ENCODE measurements around the gene RAD51.
"Not testable (repeated sequence)": the region's sequence is repeated elsewhere in the genome, so short reads cannot be mapped to it uniquely, and the experiment has no call there.

Gene RAD51

DNA sequence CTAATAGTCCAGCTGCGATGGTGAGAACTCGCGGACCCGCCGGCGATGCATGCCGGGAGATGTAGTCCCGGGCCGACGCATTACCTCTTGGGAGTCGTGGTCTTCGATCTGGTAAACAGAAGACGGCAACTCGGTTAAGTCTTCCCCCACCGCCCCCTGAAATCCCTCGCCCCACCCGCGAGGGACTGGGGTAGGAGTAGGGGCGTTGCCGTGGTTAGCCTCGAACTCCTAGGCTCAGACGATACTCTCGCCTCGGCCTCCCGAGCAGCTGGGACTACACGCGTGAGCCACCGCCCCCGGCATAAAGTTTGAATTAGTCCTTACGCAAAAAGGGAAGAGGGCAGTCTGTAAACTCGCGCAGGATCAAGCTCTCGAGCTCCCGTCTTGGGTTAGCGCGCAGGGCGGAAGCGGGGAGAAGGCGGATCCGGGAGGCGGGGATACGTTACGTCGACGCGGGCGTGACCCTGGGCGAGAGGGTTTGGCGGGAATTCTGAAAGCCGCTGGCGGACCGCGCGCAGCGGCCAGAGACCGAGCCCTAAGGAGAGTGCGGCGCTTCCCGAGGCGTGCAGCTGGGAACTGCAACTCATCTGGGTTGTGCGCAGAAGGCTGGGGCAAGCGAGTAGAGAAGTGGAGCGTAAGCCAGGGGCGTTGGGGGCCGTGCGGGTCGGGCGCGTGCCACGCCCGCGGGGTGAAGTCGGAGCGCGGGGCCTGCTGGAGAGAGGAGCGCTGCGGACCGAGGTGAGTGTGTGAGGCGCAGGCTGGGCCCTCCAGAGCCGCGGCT is at the start of gene RAD51:
Gene RAD51, plus strand, starts transcription at position 487 of the 781 bp plus-strand sequence. CDS start 3,585 bp downstream, outside the sequence.
- DNase-seq, result peak; percentile 94

- no peak for DNase-seq
Observed at GRCh38 chr15:40647523-40647922, 47.5 kb upstream of the RAD51 start.

- DNase-seq, result no peak
Observed at GRCh38 chr15:40650479-40650878, 44.5 kb upstream of the RAD51 start.

GRCh38 chr15:40660686-40661085 is 34.3 kb upstream of the RAD51 start:
- DNase-seq, result no peak

- DNase-seq, result no peak
Observed at GRCh38 chr15:40664909-40665308, 30.1 kb upstream of the RAD51 start.

GRCh38 chr15:40676290-40676689 is 18.7 kb upstream of the RAD51 start:
- DNase-seq, result not testable (repeated sequence)

GRCh38 chr15:40676906-40677305 is 18.1 kb upstream of the RAD51 start:
- DNase-seq, result not testable (repeated sequence)

- DNase-seq, result no peak
Observed at GRCh38 chr15:40680151-40680550, 14.8 kb upstream of the RAD51 start.

DNA sequence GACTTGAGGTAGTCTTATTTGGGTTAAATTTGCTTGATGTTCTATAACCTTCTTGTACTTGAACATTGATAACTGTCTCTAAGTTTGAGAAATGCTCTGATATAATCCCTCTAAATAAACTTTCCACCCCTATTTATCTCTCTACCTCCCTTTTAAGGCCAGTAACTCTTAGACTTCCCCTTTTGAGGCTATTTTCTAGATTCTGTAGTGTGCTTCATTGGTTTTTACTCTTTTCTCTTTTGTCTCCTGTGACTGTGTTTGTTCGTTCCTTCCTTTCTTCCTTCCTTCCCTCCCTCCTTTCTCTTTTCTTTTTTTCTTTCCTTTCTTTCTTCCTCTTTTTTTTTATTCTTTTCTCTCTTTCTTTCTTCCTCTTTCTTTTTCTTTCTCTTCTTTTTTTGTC is 14.0 kb upstream of the RAD51 start:
- not testable (repeated sequence) for DNase-seq

DNA sequence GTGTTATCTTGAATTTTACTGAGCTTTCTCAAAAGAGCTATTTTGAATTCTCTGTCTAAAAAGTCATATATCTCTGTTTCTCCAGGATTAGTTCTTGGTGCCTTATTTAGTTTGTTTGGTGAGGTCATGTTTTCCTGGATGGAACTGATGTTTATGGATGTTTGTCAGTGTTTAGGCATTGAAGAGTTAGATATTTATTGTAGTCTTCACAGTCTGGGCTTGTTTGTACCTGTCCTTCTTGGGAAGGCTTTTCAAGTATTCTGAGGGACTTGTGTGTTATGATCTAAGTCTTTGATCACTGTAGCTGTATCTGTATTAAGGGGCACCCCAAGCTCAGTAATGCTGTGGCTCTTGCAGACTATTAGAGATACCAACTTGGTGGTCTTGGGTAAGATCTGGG is 10.6 kb upstream of the RAD51 start:
- no peak for DNase-seq

DNA sequence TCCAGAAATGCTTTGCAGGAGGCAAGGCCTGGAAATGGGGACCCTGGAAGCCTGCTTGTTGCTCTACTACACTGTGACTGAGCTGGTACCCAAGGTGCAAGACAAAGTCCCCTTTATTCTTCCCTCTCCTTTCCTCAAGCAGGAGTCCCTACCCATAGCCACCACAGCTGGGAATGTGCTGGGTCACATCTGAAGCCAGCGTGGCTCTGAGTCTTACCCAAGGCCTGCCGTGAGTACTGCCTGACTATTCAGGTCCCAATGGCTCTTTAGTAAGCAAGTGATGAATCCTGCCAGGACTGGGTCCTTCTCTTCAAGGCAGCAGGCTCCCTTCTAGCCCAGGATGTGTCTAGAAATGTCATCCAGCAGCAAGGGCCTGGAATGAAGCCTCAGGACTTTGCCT is 9.6 kb upstream of the RAD51 start:
- DNase-seq, result no peak

- no peak for DNase-seq
Observed at GRCh38 chr15:40688932-40689799, 5.8 kb upstream of the RAD51 start.

DNA sequence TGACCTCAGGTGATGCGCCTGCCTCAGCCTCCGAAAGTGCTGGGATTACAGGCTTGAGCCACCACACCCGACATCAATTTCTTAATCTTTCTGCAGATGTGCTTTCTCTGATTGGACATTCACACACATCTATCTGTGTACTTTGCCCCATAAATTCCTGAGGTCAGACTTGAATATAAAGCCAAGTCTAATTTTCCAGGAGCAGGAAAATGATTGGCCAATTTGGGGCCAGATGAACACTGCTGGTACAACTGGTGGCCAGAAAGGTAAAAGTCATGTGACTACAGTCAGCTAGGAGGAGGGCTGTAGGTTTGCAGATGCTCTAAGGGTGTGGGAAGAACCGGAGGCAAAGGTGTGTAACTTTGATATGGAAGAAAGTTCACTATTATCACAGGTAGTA is 3.2 kb upstream of the RAD51 start:
- no peak for DNase-seq

GRCh38 chr15:40693904-40694687 is 878 bp upstream of the RAD51 start:
- DNase-seq, result no peak

DNA sequence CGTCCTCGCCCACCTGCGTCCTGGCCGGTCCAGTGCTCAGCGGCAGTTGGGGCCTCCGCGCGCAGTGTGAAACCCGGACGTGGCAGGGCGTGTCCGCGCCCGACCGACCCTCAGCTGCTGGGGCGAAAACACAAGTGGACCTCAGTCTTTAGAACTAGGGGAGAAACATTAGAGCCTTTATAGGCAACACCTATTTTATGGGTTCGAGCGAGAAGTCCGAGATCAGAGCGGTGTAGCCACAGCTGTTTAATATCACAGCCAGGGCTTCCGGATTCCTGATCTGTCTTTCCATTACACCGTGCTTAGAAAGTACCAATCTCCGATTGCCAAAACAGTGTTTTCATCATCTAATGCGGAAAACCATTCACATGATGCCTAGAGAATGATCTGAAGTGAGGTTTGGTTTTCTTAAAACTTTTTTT is 506 bp downstream of the RAD51 start:
- DNase-seq, result no peak

- no peak for DNase-seq
Observed at GRCh38 chr15:40696228-40696627, 1.3 kb downstream of the RAD51 start.

DNA sequence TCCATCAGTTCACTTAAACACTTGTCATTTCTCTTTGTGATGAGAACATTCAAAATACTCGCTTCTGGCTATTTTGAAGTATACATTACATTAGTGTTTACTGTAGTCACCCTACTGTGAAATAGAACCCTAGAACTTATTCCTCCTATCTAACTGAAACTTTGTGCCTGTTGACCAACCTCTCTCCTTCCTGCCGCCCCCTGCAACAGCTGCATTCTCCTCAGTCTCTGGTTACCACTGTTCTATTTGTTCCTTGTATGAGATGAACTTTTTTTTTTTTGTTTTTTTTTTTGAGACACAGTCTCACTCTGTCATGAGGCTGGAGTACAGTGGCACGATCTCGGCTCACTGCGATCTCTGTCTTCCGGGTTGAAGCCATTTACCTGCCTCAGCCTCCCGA is 2.9 kb downstream of the RAD51 start:
- no peak for DNase-seq

DNA sequence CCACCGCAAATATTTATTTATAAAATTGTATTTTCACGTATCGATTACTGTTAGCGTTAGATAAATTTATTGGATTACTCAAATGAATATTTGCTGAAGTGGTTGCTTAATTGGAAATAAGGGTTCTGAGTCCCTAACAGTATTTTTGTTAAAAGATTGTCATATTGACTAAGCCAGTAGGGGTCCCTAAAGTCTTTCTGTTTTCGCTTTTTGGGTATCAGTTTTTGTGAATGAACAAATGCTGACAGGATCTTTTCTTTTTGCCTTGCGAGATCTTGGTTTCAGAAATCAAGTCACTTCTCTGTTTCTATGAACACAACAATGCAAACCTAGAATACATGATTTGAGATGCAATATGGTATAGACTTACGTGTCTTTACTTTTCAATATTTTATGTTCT is 7.1 kb downstream of the RAD51 start:
- DNase-seq, result no peak

- no peak for DNase-seq
Observed at GRCh38 chr15:40706121-40706520, 11.1 kb downstream of the RAD51 start.

DNA sequence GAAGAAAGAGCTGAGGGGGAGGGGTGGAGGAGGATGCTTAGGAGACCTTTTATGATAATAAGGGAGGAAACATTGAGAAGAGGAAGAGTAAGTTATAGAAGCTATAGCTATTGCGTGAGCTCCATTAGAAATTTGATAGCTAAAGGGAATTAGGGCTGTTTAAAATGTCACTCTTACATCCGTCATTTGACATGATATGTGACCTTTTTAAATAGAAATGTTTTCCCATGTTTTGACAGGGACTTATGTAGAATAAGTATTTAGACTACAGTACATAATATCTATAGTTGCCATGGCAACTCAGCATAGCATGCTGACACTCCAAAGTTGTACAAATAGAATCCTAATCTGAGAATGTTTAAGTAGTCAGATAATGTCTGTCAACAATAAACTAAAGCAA is 19.2 kb downstream of the RAD51 start:
- DNase-seq, result no peak

GRCh38 chr15:40716165-40716564 is 21.2 kb downstream of the RAD51 start:
- DNase-seq, result no peak

GRCh38 chr15:40721701-40722100 is 26.7 kb downstream of the RAD51 start:
- DNase-seq, result no peak

- no peak for DNase-seq
Observed at GRCh38 chr15:40722354-40722753, 27.4 kb downstream of the RAD51 start.

Measured in fibroblast of upper back skin (primary cell).